Prostate gland (tissue), 2 donors: ENCODE data around the gene NOX5.

Experiments used
- CTCF ChIP-seq, 4 experiments: fragments of 200-600 bp in 2 of 4; fragments of 450-650 bp in 2 of 4; sonication (generic) in 2 of 4; IDR thresholded peaks; 1 replicate in 3 of 4; 2 replicates in 1 of 4; pipeline ENCODE4 v1.5.1; 2016 to 2019; ENCODE audit warnings: antibody characterized with exemption in 4 of 4, mild to moderate bottlenecking in 2 of 4, moderate library complexity in 2 of 4
- POLR2A ChIP-seq: fragments of 450-650 bp; IDR thresholded peaks from one replicate; pipeline ENCODE4 v1.6.1; 2016; ENCODE audit warnings: antibody characterized with exemption, mild to moderate bottlenecking

DNA sequence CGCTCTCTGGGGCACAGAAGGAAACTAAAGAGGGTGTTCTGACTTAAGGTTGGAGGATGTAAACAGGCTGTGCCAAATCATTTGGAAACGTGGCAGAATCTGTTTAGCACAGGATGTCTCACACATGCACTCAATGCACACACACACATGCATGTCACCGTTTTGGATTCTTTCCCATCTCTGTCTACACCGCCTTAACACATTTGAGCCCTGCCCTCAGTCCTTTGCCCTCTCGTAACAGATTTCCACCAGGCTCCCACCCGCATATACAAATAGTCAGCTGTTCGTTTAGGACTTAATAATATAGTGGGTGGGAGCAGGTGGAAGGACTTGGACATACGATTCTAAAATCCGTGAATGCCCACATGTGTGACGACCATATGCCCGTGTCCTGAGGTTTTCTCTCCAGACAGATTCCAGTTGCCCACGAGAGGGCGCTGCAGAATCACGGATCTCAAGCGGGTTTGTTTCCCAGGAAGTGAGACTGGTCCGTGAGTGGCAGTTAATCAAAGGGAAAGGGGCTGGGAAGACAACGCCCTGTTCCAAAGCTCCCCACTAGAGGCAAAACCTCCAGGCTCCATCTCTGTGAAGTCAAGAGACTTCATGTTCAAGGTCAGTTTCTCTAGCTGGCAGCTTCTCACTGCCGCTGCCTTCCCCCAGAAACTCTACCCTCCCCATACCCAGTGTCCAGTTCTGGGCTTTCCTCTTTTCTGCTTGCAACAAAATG, 44.5 kb downstream of the NOX5 start:
- TF ChIP-seq CTCF (IDR thresholded peaks at IDR 0.05), result peak; percentile 78 to 96 (median 92)
- TF ChIP-seq POLR2A, result no peak
